Measurements from ENCODE around the gene VIPR2. TPM values are rescaled to one million over a fixed set of nuclear protein-coding genes. Genes with fewer than 3 reads are reported as not detected.

Gene VIPR2
- total RNA-seq, 2 experiments from 2014 or later: 0.42 to 0.50 TPM

DNA sequence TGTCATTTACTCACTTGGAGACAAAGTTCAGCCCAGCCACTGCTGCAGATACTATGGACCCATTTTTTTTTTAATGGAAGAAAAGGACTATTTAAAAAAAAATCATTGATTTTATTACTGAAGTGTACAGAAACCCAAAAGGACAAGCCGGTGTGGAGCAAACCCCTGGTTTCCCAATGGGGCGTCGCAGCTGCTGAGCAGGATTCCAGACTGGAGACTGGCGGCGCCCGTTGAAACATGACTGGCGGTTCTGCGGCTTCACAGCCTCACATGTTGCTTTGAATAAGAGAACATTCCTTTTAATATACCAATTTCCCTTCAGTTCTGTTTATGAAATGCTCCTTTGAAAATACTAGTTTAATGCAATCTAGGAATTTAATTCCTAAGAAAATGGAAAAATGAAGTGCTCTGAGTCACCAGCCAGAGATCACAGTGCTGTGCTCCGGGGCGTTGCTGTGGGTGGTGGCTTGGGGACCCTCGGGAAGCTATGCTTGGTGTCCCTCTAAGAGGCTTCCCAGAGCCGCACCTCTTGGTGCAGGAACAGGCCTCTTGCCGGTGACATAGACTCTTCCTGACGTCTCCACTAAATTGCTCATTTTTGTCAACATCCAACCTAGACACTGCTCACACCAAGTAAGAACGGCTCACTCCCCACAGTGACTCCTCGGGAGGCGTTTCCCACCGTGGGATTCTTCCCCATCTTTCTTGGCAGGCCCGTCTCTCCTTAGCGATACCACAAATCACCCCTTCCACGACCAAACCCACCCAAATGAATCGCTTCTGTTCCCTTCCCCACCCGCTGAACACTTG, 12.0 kb upstream of the VIPR2 start:
- no peaks in the 10 kb centered on the region for H3K36me3 Mint-ChIP-seq (ENCODE audit: low read depth)
- H3K4me1 Mint-ChIP-seq: no peaks in the 10 kb centered on the region
- POLR2A ChIA-PET: no interaction called here
- ATAC-seq (no peak), DNase-seq (no peak)
- no peaks in the 10 kb centered on the region for H3K9me3 Mint-ChIP-seq (ENCODE audit: low read depth)
- H3K27me3 Mint-ChIP-seq: no peaks in the 10 kb centered on the region
- CTCF ChIA-PET: no interaction called here
- intact Hi-C loops (cut with DNase I, micrococcal nuclease): no loop called here
- no peak overlapping the region for H3K4me3 Mint-ChIP-seq
- H3K27ac Mint-ChIP-seq: no peak overlapping the region

DNA sequence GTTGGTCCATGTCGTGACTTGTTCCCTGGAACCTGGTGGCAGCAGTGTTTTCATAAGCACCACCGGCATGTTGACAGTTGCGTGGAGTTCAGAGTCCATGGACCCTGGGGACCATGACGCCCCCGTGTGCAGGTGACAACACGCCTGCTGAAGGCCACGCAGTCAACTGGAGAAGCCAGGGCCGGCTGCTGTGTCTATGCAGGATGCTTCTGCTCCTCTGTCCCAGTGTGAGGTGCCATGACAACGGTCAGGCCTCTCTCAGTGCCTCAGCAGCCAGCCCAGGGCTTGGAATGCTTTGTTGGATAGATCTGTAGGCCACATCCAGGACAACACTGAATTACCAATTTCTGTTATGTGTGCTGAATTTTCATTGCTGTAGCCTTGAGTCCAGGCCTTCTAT, 10.7 kb upstream of the VIPR2 start:
- no peaks in the 10 kb centered on the region for H3K36me3 Mint-ChIP-seq (ENCODE audit: low read depth)
- no peak for ATAC-seq
- H3K27ac Mint-ChIP-seq: no peak overlapping the region
- ChIA-PET CTCF (no interaction called here), POLR2A (no interaction called here)
- H3K9me3 Mint-ChIP-seq (ENCODE audit: low read depth): no peaks in the 10 kb centered on the region
- no peaks in the 10 kb centered on the region for H3K27me3 Mint-ChIP-seq
- H3K4me3 Mint-ChIP-seq: no peak overlapping the region
- no peaks in the 10 kb centered on the region for H3K4me1 Mint-ChIP-seq
- DNase-seq: no peak
- intact Hi-C loops (cut with DNase I, micrococcal nuclease): no loop called here

DNA sequence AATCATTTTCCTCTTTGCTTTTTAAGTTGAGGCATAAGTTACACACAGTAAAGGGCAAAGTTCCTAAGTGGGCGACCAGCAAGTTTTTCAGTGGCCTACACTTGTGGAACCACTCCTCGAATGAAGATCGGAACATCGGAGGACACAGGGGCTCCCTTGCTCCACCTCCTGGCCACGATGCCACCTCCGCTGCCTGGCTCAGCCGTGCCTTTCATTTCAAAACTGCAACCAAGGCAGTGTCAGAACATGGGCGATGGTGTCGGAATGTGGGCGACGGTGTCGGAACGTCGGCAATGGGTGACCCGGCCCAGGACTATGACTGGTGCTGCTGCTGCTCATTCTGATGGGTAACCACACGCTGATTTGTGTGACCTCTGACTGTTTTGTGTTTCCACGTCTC, 9.6 kb upstream of the VIPR2 start:
- CTCF ChIA-PET: no interaction called here
- Mint-ChIP-seq H3K27me3 (no peaks in the 10 kb centered on the region), H3K4me1 (no peaks in the 10 kb centered on the region), H3K9me3 (ENCODE audit: low read depth) (no peaks in the 10 kb centered on the region), H3K27ac (no peak overlapping the region), H3K36me3 (ENCODE audit: low read depth) (no peaks in the 10 kb centered on the region), H3K4me3 (no peak overlapping the region)
- DNase-seq (no peak), ATAC-seq (no peak)
- intact Hi-C loops (cut with DNase I, micrococcal nuclease): no loop called here
- POLR2A ChIA-PET: no interaction called here

DNA sequence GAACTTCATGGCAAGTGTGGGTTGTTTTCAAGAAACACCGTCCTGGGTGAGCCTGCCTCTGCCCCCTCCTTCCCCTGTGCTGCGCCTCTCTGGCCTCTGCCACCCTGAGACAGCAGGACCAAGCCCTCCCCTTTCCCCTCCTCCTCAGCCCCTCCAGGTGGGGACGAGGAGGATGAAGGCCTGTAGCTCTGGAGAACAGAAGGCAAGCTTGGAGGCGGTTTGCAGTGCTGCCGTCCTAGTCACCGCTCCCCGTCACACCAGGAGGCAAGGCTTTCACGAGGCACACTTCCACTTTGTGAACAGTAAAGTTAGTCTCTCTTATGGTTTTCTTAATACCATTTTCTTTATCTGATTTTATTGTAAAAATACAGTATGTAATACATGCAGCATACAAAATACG, 8.8 kb upstream of the VIPR2 start:
- Mint-ChIP-seq H3K4me1 (no peaks in the 10 kb centered on the region), H3K9me3 (ENCODE audit: low read depth) (no peaks in the 10 kb centered on the region), H3K27me3 (no peaks in the 10 kb centered on the region), H3K36me3 (ENCODE audit: low read depth) (no peaks in the 10 kb centered on the region), H3K4me3 (no peak overlapping the region), H3K27ac (no peak overlapping the region)
- POLR2A ChIA-PET: no interaction called here
- CTCF ChIA-PET: no interaction called here
- no peak for DNase-seq
- ATAC-seq: no peak
- intact Hi-C loops (cut with DNase I, micrococcal nuclease): no loop called here

DNA sequence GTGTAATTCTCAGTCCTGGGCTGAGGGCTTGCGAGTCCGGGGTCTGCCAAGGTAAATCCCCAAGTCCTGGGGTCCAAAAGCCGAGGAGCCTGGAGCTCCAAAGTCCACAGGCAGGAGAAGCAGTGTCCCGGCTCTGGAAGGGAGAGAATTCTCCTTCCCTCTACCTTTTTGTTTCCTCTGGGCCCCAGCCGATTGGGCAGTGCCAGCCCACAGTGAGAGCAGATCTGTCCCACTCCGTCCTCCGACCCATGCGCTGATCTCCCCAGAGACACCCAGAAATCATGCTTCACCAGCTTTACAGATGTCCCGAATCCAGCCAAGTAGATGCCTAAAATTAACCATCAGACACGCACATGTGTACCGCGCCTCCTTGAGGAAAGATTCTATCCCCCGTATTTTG, 8.1 kb upstream of the VIPR2 start:
- no peaks in the 10 kb centered on the region for H3K9me3 Mint-ChIP-seq (ENCODE audit: low read depth)
- CTCF ChIA-PET: no interaction called here
- ATAC-seq (no peak), DNase-seq (no peak)
- POLR2A ChIA-PET: no interaction called here
- no peak overlapping the region for H3K4me3 Mint-ChIP-seq
- H3K36me3 Mint-ChIP-seq (ENCODE audit: low read depth): no peaks in the 10 kb centered on the region
- intact Hi-C loops (cut with DNase I, micrococcal nuclease): no loop called here
- H3K27me3 Mint-ChIP-seq: no peaks in the 10 kb centered on the region
- H3K4me1 Mint-ChIP-seq: no peaks in the 10 kb centered on the region
- H3K27ac Mint-ChIP-seq: no peak overlapping the region

DNA sequence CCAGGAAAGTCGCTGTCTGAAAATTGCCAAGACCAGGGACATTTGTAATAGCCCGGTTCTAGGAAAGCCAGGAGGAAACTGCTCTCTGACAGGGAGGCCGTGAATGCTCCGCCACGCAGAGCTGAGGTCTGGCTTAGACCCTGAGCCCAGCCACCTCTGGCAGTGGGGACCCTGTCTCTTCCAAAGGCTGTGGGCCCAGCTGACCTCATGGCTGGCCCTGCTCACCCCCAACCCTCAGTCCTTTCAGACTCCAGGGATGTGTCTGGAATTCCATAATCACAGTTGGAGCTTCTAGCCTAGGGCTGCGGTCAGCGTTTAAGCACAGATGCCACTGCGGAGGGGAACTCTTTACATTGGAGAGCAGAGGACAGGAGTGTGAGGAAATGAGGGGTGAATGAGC, 6.6 kb upstream of the VIPR2 start:
- Mint-ChIP-seq H3K9me3 (ENCODE audit: low read depth) (no peaks in the 10 kb centered on the region), H3K4me1 (no peaks in the 10 kb centered on the region), H3K36me3 (ENCODE audit: low read depth) (no peaks in the 10 kb centered on the region), H3K27ac (no peak overlapping the region), H3K4me3 (no peak overlapping the region), H3K27me3 (no peaks in the 10 kb centered on the region)
- ChIA-PET CTCF (no interaction called here), POLR2A (interaction anchor here (1.1 kb wide), 1 partner anchor 9 kb away, joined by 3 read pairs; no protein-coding TSS in a partner anchor)
- ATAC-seq (no peak), DNase-seq (no peak)
- intact Hi-C loops (cut with DNase I, micrococcal nuclease): no loop called here

DNA sequence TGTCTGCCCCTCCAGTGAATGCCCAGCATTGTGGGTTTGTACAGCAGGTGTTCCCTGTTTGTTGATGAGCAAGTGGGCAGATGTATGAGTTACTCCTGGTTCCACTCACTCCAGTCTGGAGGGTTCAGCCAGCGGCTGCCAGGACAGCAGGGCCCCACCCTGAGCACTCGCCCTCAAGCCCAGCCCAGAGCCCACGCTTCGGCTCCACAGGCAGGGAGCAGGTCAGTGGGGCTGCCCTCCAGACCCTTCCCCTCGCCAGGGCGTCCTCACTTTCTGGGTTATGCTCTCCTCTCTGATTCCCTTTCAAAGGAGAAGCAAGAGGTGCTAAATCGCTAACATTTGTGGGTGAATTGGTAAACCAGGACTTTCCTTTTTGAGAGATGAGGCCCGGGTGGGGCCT, 4.8 kb upstream of the VIPR2 start:
- Mint-ChIP-seq H3K4me1 (no peaks in the 10 kb centered on the region), H3K27ac (no peak overlapping the region), H3K4me3 (no peak overlapping the region), H3K9me3 (ENCODE audit: low read depth) (no peaks in the 10 kb centered on the region), H3K36me3 (ENCODE audit: low read depth) (no peaks in the 10 kb centered on the region), H3K27me3 (peaks cover 2% of the 10 kb centered on the region)
- ATAC-seq: no peak
- CTCF ChIA-PET: no interaction called here
- intact Hi-C loops (cut with DNase I, micrococcal nuclease): no loop called here
- POLR2A ChIA-PET: no interaction called here
- DNase-seq: no peak

DNA sequence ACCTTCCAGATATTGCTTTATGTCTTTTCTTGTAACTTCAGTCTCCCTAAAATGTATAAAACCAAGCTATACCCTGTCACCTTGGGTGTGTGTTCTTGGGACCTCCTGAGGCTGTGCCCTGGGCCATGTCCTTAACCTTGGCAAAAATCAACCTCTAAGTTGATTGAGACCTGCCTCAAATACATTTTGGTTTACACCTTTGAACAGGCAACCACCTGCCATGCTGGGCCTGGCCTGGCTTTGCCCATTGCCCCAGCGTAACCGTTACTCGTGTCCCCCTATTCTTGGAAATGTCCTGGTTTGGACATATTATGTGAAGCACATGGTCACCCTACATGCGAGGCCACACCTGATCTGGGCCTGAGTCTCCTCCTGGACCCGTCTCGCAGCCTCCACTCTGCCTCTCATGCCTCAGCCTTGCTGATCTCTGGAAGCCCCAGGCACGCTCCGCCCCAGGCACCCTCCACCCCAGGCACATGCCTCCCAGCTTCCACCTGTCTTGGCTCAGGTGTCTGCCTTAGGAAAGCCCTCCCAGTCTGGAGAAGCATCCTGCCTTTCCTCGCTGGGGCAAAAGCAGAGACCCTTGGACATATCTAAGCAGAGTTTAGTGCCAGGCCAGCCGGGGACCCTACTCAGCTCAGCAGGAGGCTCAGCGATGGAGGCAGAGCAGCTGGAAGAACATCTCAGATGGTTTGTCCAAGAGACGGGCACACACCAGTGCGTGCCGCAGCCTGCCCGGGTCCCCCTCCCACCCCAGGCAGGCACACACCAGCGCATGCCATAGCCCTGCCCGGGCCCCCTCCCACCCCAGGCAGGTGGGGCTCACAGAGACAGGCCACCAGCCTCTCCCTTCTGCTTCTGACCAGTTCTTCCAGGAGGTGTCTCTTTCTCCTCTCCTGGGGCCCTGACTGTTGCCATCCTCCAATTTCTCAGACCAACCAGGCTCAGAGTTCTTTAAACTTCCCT, 4.0 kb upstream of the VIPR2 start:
- peaks cover 4% of the 10 kb centered on the region for H3K4me1 Mint-ChIP-seq
- no peaks in the 10 kb centered on the region for H3K36me3 Mint-ChIP-seq (ENCODE audit: low read depth)
- ATAC-seq (no peak), DNase-seq (no peak)
- no peaks in the 10 kb centered on the region for H3K9me3 Mint-ChIP-seq (ENCODE audit: low read depth)
- H3K27ac Mint-ChIP-seq: no peak overlapping the region
- intact Hi-C loops (cut with DNase I, micrococcal nuclease): no loop called here
- H3K27me3 Mint-ChIP-seq: peaks cover 7% of the 10 kb centered on the region
- ChIA-PET POLR2A (no interaction called here), CTCF (no interaction called here)
- H3K4me3 Mint-ChIP-seq: no peak overlapping the region

DNA sequence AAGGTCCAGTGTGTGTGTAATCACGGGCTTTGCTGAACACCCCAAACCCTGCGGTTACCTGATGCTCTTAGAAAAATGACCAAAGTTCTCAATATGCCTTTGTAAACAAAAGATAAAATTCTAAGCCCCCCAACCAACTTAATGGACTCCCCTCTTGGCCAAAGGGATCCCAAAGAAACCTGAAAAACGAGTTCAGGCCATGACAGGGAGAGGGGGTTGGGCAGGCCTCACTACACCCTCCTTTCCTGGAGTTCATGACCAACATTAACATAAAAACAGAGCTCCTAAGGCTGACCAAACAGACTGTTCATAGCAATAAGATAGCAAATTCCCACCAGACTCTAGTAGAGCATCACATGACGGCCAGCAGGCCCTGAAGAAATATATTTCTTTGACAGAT, 3.0 kb upstream of the VIPR2 start:
- peaks cover 4% of the 10 kb centered on the region for H3K4me1 Mint-ChIP-seq
- H3K27me3 Mint-ChIP-seq: peaks cover 14% of the 10 kb centered on the region
- intact Hi-C loops (cut with DNase I, micrococcal nuclease): no loop called here
- POLR2A ChIA-PET: no interaction called here
- no peak overlapping the region for H3K4me3 Mint-ChIP-seq
- no peaks in the 10 kb centered on the region for H3K36me3 Mint-ChIP-seq (ENCODE audit: low read depth)
- CTCF ChIA-PET: interaction anchor here (0.8 kb wide), 1 partner anchor 15 kb away, joined by 3 read pairs; no protein-coding TSS in a partner anchor
- no peak overlapping the region for H3K27ac Mint-ChIP-seq
- ATAC-seq (no peak), DNase-seq (no peak)
- H3K9me3 Mint-ChIP-seq (ENCODE audit: low read depth): no peaks in the 10 kb centered on the region

DNA sequence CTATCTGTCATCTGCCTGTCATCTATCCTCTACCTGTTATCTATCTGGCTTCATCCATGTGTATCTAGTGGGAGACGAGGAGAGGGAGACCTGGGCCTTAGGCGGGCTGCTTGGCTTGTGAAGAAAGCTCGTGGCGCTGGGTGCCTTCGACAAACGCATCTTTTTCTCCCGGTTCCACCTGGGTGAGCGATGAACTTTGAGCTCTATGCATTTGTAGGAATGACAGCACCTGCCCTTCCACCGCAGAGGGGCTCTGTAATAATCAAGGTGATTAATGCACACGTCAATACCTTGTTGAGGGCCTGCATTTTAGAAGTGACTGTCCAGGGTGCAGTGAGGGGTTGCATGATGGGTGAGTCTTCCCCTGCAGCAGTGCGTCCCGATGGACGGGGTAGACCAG, 2.6 kb upstream of the VIPR2 start:
- H3K27me3 Mint-ChIP-seq: peaks cover 15% of the 10 kb centered on the region
- POLR2A ChIA-PET: no interaction called here
- H3K36me3 Mint-ChIP-seq (ENCODE audit: low read depth): no peaks in the 10 kb centered on the region
- DNase-seq (no peak), ATAC-seq (no peak)
- CTCF ChIA-PET: interaction anchor here (0.8 kb wide), 1 partner anchor 15 kb away, joined by 3 read pairs; no protein-coding TSS in a partner anchor
- no peaks in the 10 kb centered on the region for H3K9me3 Mint-ChIP-seq (ENCODE audit: low read depth)
- H3K4me1 Mint-ChIP-seq: peaks cover 4% of the 10 kb centered on the region
- no peak overlapping the region for H3K27ac Mint-ChIP-seq
- intact Hi-C loops (cut with DNase I, micrococcal nuclease): no loop called here
- no peak overlapping the region for H3K4me3 Mint-ChIP-seq

DNA sequence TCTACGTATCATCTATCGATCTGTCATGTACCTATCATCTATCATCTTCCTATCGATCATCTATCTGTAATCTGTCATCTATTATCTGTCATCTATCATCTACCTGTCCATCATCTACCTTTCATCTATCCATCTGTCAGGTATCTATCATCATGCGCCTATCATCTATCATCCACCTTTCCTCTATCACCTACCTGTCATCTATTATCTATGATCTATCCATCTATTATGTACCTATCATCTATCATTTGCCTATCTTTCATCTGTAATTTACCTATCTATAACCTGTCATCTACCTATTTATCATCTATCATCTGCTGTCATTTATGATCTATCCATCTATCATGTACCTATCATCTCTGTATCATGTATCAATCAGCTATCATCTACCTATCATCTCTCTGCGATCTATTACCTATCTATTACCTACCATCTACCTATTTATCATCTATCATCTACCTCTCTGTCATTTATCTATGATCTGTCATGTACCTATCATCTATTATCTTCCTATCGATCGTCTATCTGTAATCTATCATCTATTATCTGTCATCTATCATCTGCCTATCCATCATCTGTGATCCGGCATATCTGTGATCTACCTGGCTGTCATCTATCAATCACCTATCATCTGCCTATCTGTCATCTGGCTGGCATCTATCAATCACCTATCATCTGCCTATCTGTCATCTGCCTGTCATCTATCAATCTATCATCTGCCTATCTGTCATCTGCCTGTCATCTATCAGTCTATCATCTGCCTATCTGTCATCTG, 1.6 kb upstream of the VIPR2 start:
- no peak overlapping the region for H3K27ac Mint-ChIP-seq
- DNase-seq (no peak), ATAC-seq (no peak)
- H3K36me3 Mint-ChIP-seq (ENCODE audit: low read depth): no peaks in the 10 kb centered on the region
- POLR2A ChIA-PET: no interaction called here
- H3K27me3 Mint-ChIP-seq: peaks cover 19% of the 10 kb centered on the region
- intact Hi-C loops (cut with DNase I, micrococcal nuclease): no loop called here
- no peak overlapping the region for H3K4me3 Mint-ChIP-seq
- no peaks in the 10 kb centered on the region for H3K9me3 Mint-ChIP-seq (ENCODE audit: low read depth)
- H3K4me1 Mint-ChIP-seq: peaks cover 4% of the 10 kb centered on the region
- CTCF ChIA-PET: no interaction called here

Data from activated CD4-positive, alpha-beta T cell treated with anti-CD3 and anti-CD28 coated beads for 36 hours (primary cell).